ENCODE data around the gene ADAMTS17.

ADAMTS17 gene

GRCh38 chr15:100205549-100206295, 136.1 kb downstream of the ADAMTS17 start:
- H3K36me3 ChIP-seq (ENCODE audit: control insufficient read depth in 2 of 2, insufficient read depth in 2 of 2, low read length in 2 of 2): peaks cover 0 to 2% of the 10 kb centered on the region in 2 donors
- no peak overlapping the region for H3K9ac ChIP-seq (ENCODE audit: low read length in 2 of 2)
- H3K27ac ChIP-seq (ENCODE audit: low read length): no peak overlapping the region
- no peak overlapping the region for H3K4me3 ChIP-seq (ENCODE audit: low read length in 2 of 2)
- peaks cover 21% of the 10 kb centered on the region for H3K4me1 ChIP-seq (ENCODE audit: control insufficient read depth, insufficient read depth, low read length)
- no peaks in the 10 kb centered on the region for H3K27me3 ChIP-seq (ENCODE audit: control insufficient read depth in 1 of 2, insufficient read depth in 2 of 2, low read length in 2 of 2)
- no peaks in the 10 kb centered on the region for H3K9me3 ChIP-seq (ENCODE audit: control insufficient read depth in 2 of 2, low read length in 2 of 2)

- Histone ChIP-seq H3K4me1 (ENCODE audit: control insufficient read depth, insufficient read depth, low read length) (peaks cover 21% of the 10 kb centered on the region), H3K9ac (ENCODE audit: low read length in 2 of 2) (no peak overlapping the region), H3K9me3 (ENCODE audit: control insufficient read depth in 2 of 2, low read length in 2 of 2) (no peaks in the 10 kb centered on the region), H3K27me3 (ENCODE audit: control insufficient read depth in 1 of 2, insufficient read depth in 2 of 2, low read length in 2 of 2) (no peaks in the 10 kb centered on the region), H3K36me3 (ENCODE audit: control insufficient read depth in 2 of 2, insufficient read depth in 2 of 2, low read length in 2 of 2) (peaks cover 0 to 2% of the 10 kb centered on the region in 2 donors), H3K4me3 (ENCODE audit: low read length in 2 of 2) (no peak overlapping the region), H3K27ac (ENCODE audit: low read length) (no peak overlapping the region)
These were observed 137.0 kb downstream of the ADAMTS17 start for GRCh38 chr15:100204771-100205170.

- Histone ChIP-seq H3K9me3 (ENCODE audit: control insufficient read depth in 2 of 2, low read length in 2 of 2) (no peaks in the 10 kb centered on the region), H3K27me3 (ENCODE audit: control insufficient read depth in 1 of 2, insufficient read depth in 2 of 2, low read length in 2 of 2) (no peaks in the 10 kb centered on the region), H3K4me1 (ENCODE audit: control insufficient read depth, insufficient read depth, low read length) (peaks cover 16% of the 10 kb centered on the region), H3K4me3 (ENCODE audit: low read length in 2 of 2) (no peak overlapping the region), H3K27ac (ENCODE audit: low read length) (no peak overlapping the region), H3K9ac (ENCODE audit: low read length in 2 of 2) (no peak overlapping the region), H3K36me3 (ENCODE audit: control insufficient read depth in 2 of 2, insufficient read depth in 2 of 2, low read length in 2 of 2) (peaks cover 0 to 2% of the 10 kb centered on the region in 2 donors)
These were observed 137.6 kb downstream of the ADAMTS17 start for GRCh38 chr15:100204211-100204610.

GRCh38 chr15:100202309-100202960, 139.3 kb downstream of the ADAMTS17 start:
- no peak overlapping the region for H3K9ac ChIP-seq (ENCODE audit: low read length in 2 of 2)
- peaks cover 11% of the 10 kb centered on the region for H3K4me1 ChIP-seq (ENCODE audit: control insufficient read depth, insufficient read depth, low read length)
- peaks cover 0 to 2% of the 10 kb centered on the region in 2 donors for H3K36me3 ChIP-seq (ENCODE audit: control insufficient read depth in 2 of 2, insufficient read depth in 2 of 2, low read length in 2 of 2)
- H3K9me3 ChIP-seq (ENCODE audit: control insufficient read depth in 2 of 2, low read length in 2 of 2): no peaks in the 10 kb centered on the region
- H3K27me3 ChIP-seq (ENCODE audit: control insufficient read depth in 1 of 2, insufficient read depth in 2 of 2, low read length in 2 of 2): no peaks in the 10 kb centered on the region
- no peak overlapping the region for H3K27ac ChIP-seq (ENCODE audit: low read length)
- no peak overlapping the region for H3K4me3 ChIP-seq (ENCODE audit: low read length in 2 of 2)

- no peaks in the 10 kb centered on the region for H3K27me3 ChIP-seq (ENCODE audit: control insufficient read depth in 1 of 2, insufficient read depth in 2 of 2, low read length in 2 of 2)
These were observed 140.1 kb downstream of the ADAMTS17 start for GRCh38 chr15:100201376-100202280.

GRCh38 chr15:100200287-100200880, 141.4 kb downstream of the ADAMTS17 start:
- no peaks in the 10 kb centered on the region for H3K9me3 ChIP-seq (ENCODE audit: control insufficient read depth in 2 of 2, low read length in 2 of 2)
- no peak overlapping the region for H3K27ac ChIP-seq (ENCODE audit: low read length)
- no peaks in the 10 kb centered on the region for H3K4me1 ChIP-seq (ENCODE audit: control insufficient read depth, insufficient read depth, low read length)
- no peaks in the 10 kb centered on the region for H3K27me3 ChIP-seq (ENCODE audit: control insufficient read depth in 1 of 2, insufficient read depth in 2 of 2, low read length in 2 of 2)
- H3K4me3 ChIP-seq (ENCODE audit: low read length in 2 of 2): no peak overlapping the region
- peaks cover 0 to 2% of the 10 kb centered on the region in 2 donors for H3K36me3 ChIP-seq (ENCODE audit: control insufficient read depth in 2 of 2, insufficient read depth in 2 of 2, low read length in 2 of 2)
- H3K9ac ChIP-seq (ENCODE audit: low read length in 2 of 2): no peak overlapping the region

More at GRCh38 chr15:100201376-100202280, 140.1 kb downstream of the ADAMTS17 start:
- no peaks in the 10 kb centered on the region for H3K9me3 ChIP-seq (ENCODE audit: control insufficient read depth in 2 of 2, low read length in 2 of 2)
- no peak overlapping the region for H3K4me3 ChIP-seq (ENCODE audit: low read length in 2 of 2)
- peaks cover 3% of the 10 kb centered on the region for H3K4me1 ChIP-seq (ENCODE audit: control insufficient read depth, insufficient read depth, low read length)
- H3K36me3 ChIP-seq (ENCODE audit: control insufficient read depth in 2 of 2, insufficient read depth in 2 of 2, low read length in 2 of 2): peaks cover 0 to 2% of the 10 kb centered on the region in 2 donors
- no peak overlapping the region for H3K27ac ChIP-seq (ENCODE audit: low read length)
- no peak overlapping the region for H3K9ac ChIP-seq (ENCODE audit: low read length in 2 of 2)

- H3K9ac ChIP-seq (ENCODE audit: low read length in 2 of 2): no peak overlapping the region
- peaks cover 0 to 2% of the 10 kb centered on the region in 2 donors for H3K36me3 ChIP-seq (ENCODE audit: control insufficient read depth in 2 of 2, insufficient read depth in 2 of 2, low read length in 2 of 2)
- no peaks in the 10 kb centered on the region for H3K9me3 ChIP-seq (ENCODE audit: control insufficient read depth in 2 of 2, low read length in 2 of 2)
- H3K27ac ChIP-seq (ENCODE audit: low read length): no peak overlapping the region
- H3K27me3 ChIP-seq (ENCODE audit: control insufficient read depth in 1 of 2, insufficient read depth in 2 of 2, low read length in 2 of 2): no peaks in the 10 kb centered on the region
- no peaks in the 10 kb centered on the region for H3K4me1 ChIP-seq (ENCODE audit: control insufficient read depth, insufficient read depth, low read length)
- no peak overlapping the region for H3K4me3 ChIP-seq (ENCODE audit: low read length in 2 of 2)
These were observed 142.0 kb downstream of the ADAMTS17 start for GRCh38 chr15:100199711-100200286.

GRCh38 chr15:100198442-100198841, 143.3 kb downstream of the ADAMTS17 start:
- Histone ChIP-seq H3K4me3 (ENCODE audit: low read length in 2 of 2) (no peak overlapping the region), H3K9me3 (ENCODE audit: control insufficient read depth in 2 of 2, low read length in 2 of 2) (no peaks in the 10 kb centered on the region), H3K27ac (ENCODE audit: low read length) (no peak overlapping the region), H3K9ac (ENCODE audit: low read length in 2 of 2) (no peak overlapping the region), H3K4me1 (ENCODE audit: control insufficient read depth, insufficient read depth, low read length) (peaks cover 6% of the 10 kb centered on the region), H3K27me3 (ENCODE audit: control insufficient read depth in 1 of 2, insufficient read depth in 2 of 2, low read length in 2 of 2) (no peaks in the 10 kb centered on the region), H3K36me3 (ENCODE audit: control insufficient read depth in 2 of 2, insufficient read depth in 2 of 2, low read length in 2 of 2) (no peaks in the 10 kb centered on the region)

- no peaks in the 10 kb centered on the region for H3K36me3 ChIP-seq (ENCODE audit: control insufficient read depth in 2 of 2, insufficient read depth in 2 of 2, low read length in 2 of 2)
These were observed 145.3 kb downstream of the ADAMTS17 start for GRCh38 chr15:100196326-100197058.

More at GRCh38 chr15:100196326-100197058, 145.3 kb downstream of the ADAMTS17 start:
- no peak overlapping the region for H3K4me3 ChIP-seq (ENCODE audit: low read length in 2 of 2)
- no peak overlapping the region for H3K27ac ChIP-seq (ENCODE audit: low read length)
- H3K9ac ChIP-seq (ENCODE audit: low read length in 2 of 2): no peak overlapping the region
- H3K9me3 ChIP-seq (ENCODE audit: control insufficient read depth in 2 of 2, low read length in 2 of 2): no peaks in the 10 kb centered on the region
- H3K4me1 ChIP-seq (ENCODE audit: control insufficient read depth, insufficient read depth, low read length): peaks cover 12% of the 10 kb centered on the region
- no peaks in the 10 kb centered on the region for H3K27me3 ChIP-seq (ENCODE audit: control insufficient read depth in 1 of 2, insufficient read depth in 2 of 2, low read length in 2 of 2)

Measured in stomach smooth muscle (tissue), 2 donors.